Measurements from ENCODE around the gene MAPK8IP2. TPM values are rescaled to one million over a fixed set of nuclear protein-coding genes. Genes with fewer than 3 reads are reported as not detected.
"Not testable (repeated sequence)": the region's sequence is repeated elsewhere in the genome, so short reads cannot be mapped to it uniquely, and the experiment has no call there.

The MAPK8IP2 gene
- total and polyA plus RNA-seq, 3 donors from 2014 or later, result 12.7 to 36.9 (median 34.9) TPM

DNA sequence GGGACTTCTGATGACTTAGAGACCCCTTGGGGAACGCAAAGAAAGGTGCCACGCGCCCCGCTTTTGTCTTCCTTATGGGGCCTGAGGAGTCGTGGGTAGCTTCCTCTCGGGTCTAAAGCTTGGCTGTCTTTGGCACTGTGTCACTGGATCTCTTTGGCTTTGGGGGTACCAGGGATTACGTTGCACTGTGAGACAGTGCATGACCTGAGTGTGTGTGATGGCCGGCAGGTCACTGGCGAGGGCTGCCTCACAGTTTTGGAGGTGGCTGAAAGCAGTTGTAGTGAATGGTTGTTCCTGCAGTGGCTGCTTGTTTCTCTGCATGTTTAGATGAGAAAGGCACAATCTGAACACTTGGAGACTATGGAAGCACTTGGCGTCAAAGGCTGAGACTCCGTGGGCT, 33.2 kb downstream of the MAPK8IP2 start:
- 79 to 87% methylated on average over 11 of the region's 11 CpGs for WGBS, 2 donors
- Histone ChIP-seq H3K9me3 (no peaks in the 10 kb centered on the region), H3K36me3 (ENCODE audit: low read depth, missing control alignments) (no peaks in the 10 kb centered on the region), H3K27ac (no peak overlapping the region), H3K27me3 (no peaks in the 10 kb centered on the region), H3K4me1 (no peaks in the 10 kb centered on the region), H3K4me3 (no peak overlapping the region)
- DNase-seq, result no peak
- TF ChIP-seq POLR2A (IDR thresholded peaks at IDR 0.05) (no peak), CTCF (IDR thresholded peaks at IDR 0.05) (no peak)
- intact Hi-C loops (cut with DNase I; ENCODE audit: low total_unique reads), result no loop called here

- WGBS, 2 donors, result 94 to 96% methylated on average over 11 of the region's 11 CpGs
- H3K4me3 ChIP-seq, result no peak overlapping the region
- H3K36me3 ChIP-seq (ENCODE audit: low read depth, missing control alignments), result no peaks in the 10 kb centered on the region
- no peak for TF ChIP-seq CTCF (IDR thresholded peaks at IDR 0.05)
- no peak for TF ChIP-seq POLR2A (IDR thresholded peaks at IDR 0.05)
- no peaks in the 10 kb centered on the region for H3K4me1 ChIP-seq
- H3K27me3 ChIP-seq, result no peaks in the 10 kb centered on the region
- no peaks in the 10 kb centered on the region for H3K9me3 ChIP-seq
- intact Hi-C loops (cut with DNase I; ENCODE audit: low total_unique reads), result no loop called here
- no peak for DNase-seq
- no peak overlapping the region for H3K27ac ChIP-seq
Measured at GRCh38 chr22:50635591-50635990, 35.0 kb downstream of the MAPK8IP2 start.

- H3K27me3 ChIP-seq; H3K27ac ChIP-seq; DNase-seq; intact Hi-C loops (cut with DNase I; ENCODE audit: low total_unique reads); H3K36me3 ChIP-seq (ENCODE audit: low read depth, missing control alignments); H3K9me3 ChIP-seq; H3K4me3 ChIP-seq: not testable (repeated sequence)
- 97% methylated on average over 12 of the region's 12 CpGs for WGBS, 2 donors
- peaks cover 17% of the 10 kb centered on the region for H3K4me1 ChIP-seq
Measured at GRCh38 chr22:50640296-50640695, 39.7 kb downstream of the MAPK8IP2 start.

- 51 to 74% methylated on average over 14 to 15 of the region's 15 CpGs for WGBS, 2 donors
- Histone ChIP-seq H3K36me3 (ENCODE audit: low read depth, missing control alignments) (no peaks in the 10 kb centered on the region), H3K4me3 (no peak overlapping the region), H3K4me1 (peaks cover 17% of the 10 kb centered on the region), H3K27ac (no peak overlapping the region), H3K27me3 (no peaks in the 10 kb centered on the region), H3K9me3 (no peaks in the 10 kb centered on the region)
- TF ChIP-seq POLR2A (IDR thresholded peaks at IDR 0.05) (no peak), CTCF (IDR thresholded peaks at IDR 0.05) (no peak)
- intact Hi-C loops (cut with DNase I; ENCODE audit: low total_unique reads), result no loop called here
- DNase-seq, result no peak
Measured at GRCh38 chr22:50640857-50641647, 40.5 kb downstream of the MAPK8IP2 start.

- peak; percentile 48 for DNase-seq
- intact Hi-C loops (cut with DNase I; ENCODE audit: low total_unique reads), result no loop called here
- TF ChIP-seq CTCF (IDR thresholded peaks at IDR 0.05), result peak in 2 of 3 experiments; percentile 39 to 42
- no peak for TF ChIP-seq POLR2A (IDR thresholded peaks at IDR 0.05)
- H3K9me3 ChIP-seq, result no peaks in the 10 kb centered on the region
- WGBS, 2 donors, result 34 to 47% methylated on average over 13 to 17 of the region's 17 CpGs
- H3K4me1 ChIP-seq, result peaks cover 17% of the 10 kb centered on the region
- no peaks in the 10 kb centered on the region for H3K36me3 ChIP-seq (ENCODE audit: low read depth, missing control alignments)
- H3K27me3 ChIP-seq, result no peaks in the 10 kb centered on the region
- H3K27ac ChIP-seq, result no peak overlapping the region
- H3K4me3 ChIP-seq, result no peak overlapping the region
Measured at GRCh38 chr22:50641696-50642607, 41.4 kb downstream of the MAPK8IP2 start.

GRCh38 chr22:50643021-50643820, 42.6 kb downstream of the MAPK8IP2 start:
- DNase-seq, result not testable (repeated sequence)

DNA sequence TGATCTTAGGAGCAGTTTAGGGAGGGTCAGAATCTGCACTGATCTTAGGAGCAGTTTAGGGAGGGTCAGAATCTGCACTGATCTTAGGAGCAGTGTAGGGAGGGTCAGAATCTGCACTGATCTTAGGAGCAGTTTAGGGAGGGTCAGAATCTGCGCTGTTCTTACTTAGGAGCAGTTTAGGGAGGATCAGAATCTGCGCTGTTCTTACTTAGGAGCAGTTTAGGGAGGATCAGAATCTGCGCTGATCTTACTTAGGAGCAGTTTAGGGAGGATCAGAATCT, 43.2 kb downstream of the MAPK8IP2 start:
- intact Hi-C loops (cut with DNase I; ENCODE audit: low total_unique reads); H3K27ac ChIP-seq: not testable (repeated sequence)
- 51 to 62% methylated on average over 3 of the region's 3 CpGs for WGBS, 2 donors

More at GRCh38 chr22:50643021-50643820, 42.6 kb downstream of the MAPK8IP2 start:
- H3K9me3 ChIP-seq; intact Hi-C loops (cut with DNase I; ENCODE audit: low total_unique reads); H3K36me3 ChIP-seq (ENCODE audit: low read depth, missing control alignments); H3K4me3 ChIP-seq; H3K27me3 ChIP-seq; H3K27ac ChIP-seq: not testable (repeated sequence)
- whole genome bisulfite sequencing, 2 donors, result 90 to 93% methylated on average over 16 to 17 of the region's 17 CpGs
- peaks cover 17% of the 10 kb centered on the region for H3K4me1 ChIP-seq

More for the DNA sequence above, 43.2 kb downstream of the MAPK8IP2 start:
- not testable (repeated sequence) for H3K27me3 ChIP-seq; H3K9me3 ChIP-seq; DNase-seq; H3K4me3 ChIP-seq; H3K36me3 ChIP-seq (ENCODE audit: low read depth, missing control alignments)
- H3K4me1 ChIP-seq, result peaks cover 17% of the 10 kb centered on the region
